ENCODE data around the gene OGFOD2.

Gene OGFOD2

GRCh38 chr12:122982477-122982815, 7.4 kb downstream of the OGFOD2 start:
- peak overlapping the region; percentile 88 to 95 for H3K4me3 ChIP-seq (ENCODE audit: low read depth in 1 of 2, low read length in 2 of 2)
- peak overlapping the region in 1 of 2 donors; percentile 86 for H3K9ac ChIP-seq (ENCODE audit: low read depth in 1 of 2, low read length in 2 of 2)
- peaks cover 4 to 29% of the 10 kb centered on the region in 2 donors for H3K36me3 ChIP-seq (ENCODE audit: control insufficient read depth in 1 of 2, insufficient read depth in 2 of 2, low read length in 2 of 2)
- no peaks in the 10 kb centered on the region for H3K27me3 ChIP-seq (ENCODE audit: control insufficient read depth in 1 of 2, insufficient read depth in 2 of 2, low read length in 2 of 2)
- H3K9me3 ChIP-seq (ENCODE audit: control insufficient read depth in 1 of 2, low read length in 2 of 2), result no peaks in the 10 kb centered on the region
- peaks cover 45 to 58% of the 10 kb centered on the region in 2 donors for H3K4me1 ChIP-seq (ENCODE audit: control insufficient read depth in 1 of 2, insufficient read depth in 2 of 2, low read length in 2 of 2)
- H3K27ac ChIP-seq (ENCODE audit: low read depth, low read length), result no peak overlapping the region

GRCh38 chr12:122982963-122983788, 8.1 kb downstream of the OGFOD2 start:
- Histone ChIP-seq H3K4me1 (ENCODE audit: control insufficient read depth in 1 of 2, insufficient read depth in 2 of 2, low read length in 2 of 2) (peaks cover 45 to 51% of the 10 kb centered on the region in 2 donors), H3K27me3 (ENCODE audit: control insufficient read depth in 1 of 2, insufficient read depth in 2 of 2, low read length in 2 of 2) (no peaks in the 10 kb centered on the region), H3K9ac (ENCODE audit: low read depth in 1 of 2, low read length in 2 of 2) (no peak overlapping the region), H3K9me3 (ENCODE audit: control insufficient read depth in 1 of 2, low read length in 2 of 2) (no peaks in the 10 kb centered on the region), H3K4me3 (ENCODE audit: low read depth in 1 of 2, low read length in 2 of 2) (no peak overlapping the region), H3K36me3 (ENCODE audit: control insufficient read depth in 1 of 2, insufficient read depth in 2 of 2, low read length in 2 of 2) (peaks cover 0 to 35% of the 10 kb centered on the region in 2 donors), H3K27ac (ENCODE audit: low read depth, low read length) (no peak overlapping the region)

- Histone ChIP-seq H3K27ac (ENCODE audit: low read depth, low read length) (no peak overlapping the region), H3K4me3 (ENCODE audit: low read depth in 1 of 2, low read length in 2 of 2) (no peak overlapping the region), H3K27me3 (ENCODE audit: control insufficient read depth in 1 of 2, insufficient read depth in 2 of 2, low read length in 2 of 2) (no peaks in the 10 kb centered on the region), H3K9me3 (ENCODE audit: control insufficient read depth in 1 of 2, low read length in 2 of 2) (no peaks in the 10 kb centered on the region), H3K9ac (ENCODE audit: low read depth in 1 of 2, low read length in 2 of 2) (no peak overlapping the region), H3K36me3 (ENCODE audit: control insufficient read depth in 1 of 2, insufficient read depth in 2 of 2, low read length in 2 of 2) (peaks cover 0 to 35% of the 10 kb centered on the region in 2 donors), H3K4me1 (ENCODE audit: control insufficient read depth in 1 of 2, insufficient read depth in 2 of 2, low read length in 2 of 2) (peaks cover 43 to 45% of the 10 kb centered on the region in 2 donors)
Measured at GRCh38 chr12:122983789-122984515, 8.9 kb downstream of the OGFOD2 start.

- no peaks in the 10 kb centered on the region for H3K27me3 ChIP-seq (ENCODE audit: control insufficient read depth in 1 of 2, insufficient read depth in 2 of 2, low read length in 2 of 2)
- no peak overlapping the region for H3K4me3 ChIP-seq (ENCODE audit: low read depth in 1 of 2, low read length in 2 of 2)
- peaks cover 0 to 35% of the 10 kb centered on the region in 2 donors for H3K36me3 ChIP-seq (ENCODE audit: control insufficient read depth in 1 of 2, insufficient read depth in 2 of 2, low read length in 2 of 2)
- H3K4me1 ChIP-seq (ENCODE audit: control insufficient read depth in 1 of 2, insufficient read depth in 2 of 2, low read length in 2 of 2), result peaks cover 35 to 38% of the 10 kb centered on the region in 2 donors
- H3K9me3 ChIP-seq (ENCODE audit: control insufficient read depth in 1 of 2, low read length in 2 of 2), result no peaks in the 10 kb centered on the region
- no peak overlapping the region for H3K9ac ChIP-seq (ENCODE audit: low read depth in 1 of 2, low read length in 2 of 2)
- no peak overlapping the region for H3K27ac ChIP-seq (ENCODE audit: low read depth, low read length)
Measured at GRCh38 chr12:122984612-122985337, 9.7 kb downstream of the OGFOD2 start.

GRCh38 chr12:122985338-122986257, 10.6 kb downstream of the OGFOD2 start:
- Histone ChIP-seq H3K9ac (ENCODE audit: low read depth in 1 of 2, low read length in 2 of 2) (no peak overlapping the region), H3K4me3 (ENCODE audit: low read depth in 1 of 2, low read length in 2 of 2) (no peak overlapping the region), H3K4me1 (ENCODE audit: control insufficient read depth in 1 of 2, insufficient read depth in 2 of 2, low read length in 2 of 2) (peaks cover 31 to 34% of the 10 kb centered on the region in 2 donors), H3K27ac (ENCODE audit: low read depth, low read length) (no peak overlapping the region), H3K27me3 (ENCODE audit: control insufficient read depth in 1 of 2, insufficient read depth in 2 of 2, low read length in 2 of 2) (no peaks in the 10 kb centered on the region), H3K36me3 (ENCODE audit: control insufficient read depth in 1 of 2, insufficient read depth in 2 of 2, low read length in 2 of 2) (peaks cover 0 to 35% of the 10 kb centered on the region in 2 donors), H3K9me3 (ENCODE audit: control insufficient read depth in 1 of 2, low read length in 2 of 2) (no peaks in the 10 kb centered on the region)

- H3K9me3 ChIP-seq (ENCODE audit: control insufficient read depth in 1 of 2, low read length in 2 of 2), result no peaks in the 10 kb centered on the region
- no peaks in the 10 kb centered on the region for H3K27me3 ChIP-seq (ENCODE audit: control insufficient read depth in 1 of 2, insufficient read depth in 2 of 2, low read length in 2 of 2)
- H3K9ac ChIP-seq (ENCODE audit: low read depth in 1 of 2, low read length in 2 of 2), result no peak overlapping the region
- H3K36me3 ChIP-seq (ENCODE audit: control insufficient read depth in 1 of 2, insufficient read depth in 2 of 2, low read length in 2 of 2), result peaks cover 0 to 35% of the 10 kb centered on the region in 2 donors
- peaks cover 28 to 34% of the 10 kb centered on the region in 2 donors for H3K4me1 ChIP-seq (ENCODE audit: control insufficient read depth in 1 of 2, insufficient read depth in 2 of 2, low read length in 2 of 2)
- H3K4me3 ChIP-seq (ENCODE audit: low read depth in 1 of 2, low read length in 2 of 2), result no peak overlapping the region
- no peak overlapping the region for H3K27ac ChIP-seq (ENCODE audit: low read depth, low read length)
Measured at GRCh38 chr12:122986258-122986871, 11.3 kb downstream of the OGFOD2 start.

GRCh38 chr12:122987086-122987951, 12.3 kb downstream of the OGFOD2 start:
- Histone ChIP-seq H3K36me3 (ENCODE audit: control insufficient read depth in 1 of 2, insufficient read depth in 2 of 2, low read length in 2 of 2) (peaks cover 0 to 29% of the 10 kb centered on the region in 2 donors), H3K27ac (ENCODE audit: low read depth, low read length) (no peak overlapping the region)

GRCh38 chr12:122988036-122988435, 13.0 kb downstream of the OGFOD2 start:
- no peaks in the 10 kb centered on the region for H3K27me3 ChIP-seq (ENCODE audit: control insufficient read depth in 1 of 2, insufficient read depth in 2 of 2, low read length in 2 of 2)
- peaks cover 0 to 22% of the 10 kb centered on the region in 2 donors for H3K36me3 ChIP-seq (ENCODE audit: control insufficient read depth in 1 of 2, insufficient read depth in 2 of 2, low read length in 2 of 2)
- no peaks in the 10 kb centered on the region for H3K9me3 ChIP-seq (ENCODE audit: control insufficient read depth in 1 of 2, low read length in 2 of 2)
- peaks cover 12 to 21% of the 10 kb centered on the region in 2 donors for H3K4me1 ChIP-seq (ENCODE audit: control insufficient read depth in 1 of 2, insufficient read depth in 2 of 2, low read length in 2 of 2)
- no peak overlapping the region for H3K9ac ChIP-seq (ENCODE audit: low read depth in 1 of 2, low read length in 2 of 2)
- H3K27ac ChIP-seq (ENCODE audit: low read depth, low read length), result no peak overlapping the region
- H3K4me3 ChIP-seq (ENCODE audit: low read depth in 1 of 2, low read length in 2 of 2), result no peak overlapping the region

More at GRCh38 chr12:122987086-122987951, 12.3 kb downstream of the OGFOD2 start:
- Histone ChIP-seq H3K9me3 (ENCODE audit: control insufficient read depth in 1 of 2, low read length in 2 of 2) (no peaks in the 10 kb centered on the region), H3K4me3 (ENCODE audit: low read depth in 1 of 2, low read length in 2 of 2) (no peak overlapping the region), H3K4me1 (ENCODE audit: control insufficient read depth in 1 of 2, insufficient read depth in 2 of 2, low read length in 2 of 2) (peaks cover 18 to 25% of the 10 kb centered on the region in 2 donors), H3K27me3 (ENCODE audit: control insufficient read depth in 1 of 2, insufficient read depth in 2 of 2, low read length in 2 of 2) (no peaks in the 10 kb centered on the region), H3K9ac (ENCODE audit: low read depth in 1 of 2, low read length in 2 of 2) (no peak overlapping the region)
